Measurements from ENCODE around the gene RBM27. TPM values are rescaled to one million over a fixed set of nuclear protein-coding genes. Genes with fewer than 3 reads are reported as not detected.
"Not testable (repeated sequence)": the region's sequence is repeated elsewhere in the genome, so short reads cannot be mapped to it uniquely, and the experiment has no call there.

Gene RBM27
- polyA plus RNA-seq, 1 donor (not counting 4 experiments of a cell fraction or from before 2014, with no cell fraction given) = 18.3 TPM

DNA sequence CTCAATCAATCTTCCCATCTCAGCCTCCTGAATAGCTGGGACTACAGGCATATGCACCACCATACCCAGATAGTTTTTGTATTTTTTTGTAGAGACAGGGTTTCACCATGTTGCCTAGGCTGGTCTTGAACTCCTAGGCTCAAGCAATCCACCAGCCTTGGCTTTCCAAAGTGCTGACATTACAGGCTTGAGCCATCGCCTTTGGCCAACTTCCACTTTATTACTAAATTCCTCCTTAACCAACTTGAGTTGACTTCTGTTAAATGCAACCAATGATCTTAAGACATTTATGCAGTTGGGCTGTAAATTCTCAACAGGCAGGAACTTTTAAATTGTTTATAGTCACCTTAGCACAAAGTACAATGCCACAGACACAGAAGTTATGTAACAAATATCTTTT, 23.7 kb upstream of the RBM27 start:
- Histone ChIP-seq H3K9me3 (ENCODE audit: control insufficient read depth, low read depth, low read length) (no peaks in the 10 kb centered on the region), H3K9me1 (ENCODE audit: control insufficient read depth, extremely low read depth, insufficient read depth, low read length) (no peaks in the 10 kb centered on the region), H3K27ac (ENCODE audit: control insufficient read depth, insufficient read depth, low read length) (no peak overlapping the region), H3K9ac (ENCODE audit: control insufficient read depth, extremely low read depth, insufficient read depth, low read length) (no peak overlapping the region), H3K27me3 (ENCODE audit: control insufficient read depth, extremely low read depth, insufficient read depth, low read length) (no peaks in the 10 kb centered on the region), H2AFZ (ENCODE audit: control insufficient read depth, low read length) (no peak overlapping the region), H4K20me1 (ENCODE audit: control insufficient read depth, extremely low read depth, insufficient read depth, low read length) (no peaks in the 10 kb centered on the region), H3K4me1 (ENCODE audit: control insufficient read depth, extremely low read depth, insufficient read depth, low read length) (peaks cover 5% of the 10 kb centered on the region), H3K79me2 (ENCODE audit: control insufficient read depth, insufficient read depth, low read length) (peaks cover 47% of the 10 kb centered on the region), H3K4me3 (ENCODE audit: control insufficient read depth in 2 of 3, extremely low read depth in 1 of 3, insufficient read depth in 2 of 3, low read depth in 1 of 3, low read length in 3 of 3) (no peak overlapping the region), H3K36me3 (ENCODE audit: control insufficient read depth in 2 of 2, extremely low read depth in 1 of 2, insufficient read depth in 2 of 2, low read length in 2 of 2) (peaks cover 2 to 9% of the 10 kb centered on the region in 2 experiments), H3K4me2 (ENCODE audit: control insufficient read depth, extremely low read depth, insufficient read depth, low read depth, low read length) (no peak overlapping the region)
- dilution Hi-C loops (cut with MboI; ENCODE audit: extremely low pct_ligation_motif_present, low sequenced_read_pairs) = no loop called here
- DNase-seq (ENCODE audit: low read depth, low spot score) (no peak), FAIRE-seq (no peak)
- TF ChIP-seq EZH2 (IDR thresholded peaks at IDR 0.05; ENCODE audit: low read length) = no peak
- TF ChIP-seq, protein P1, sequence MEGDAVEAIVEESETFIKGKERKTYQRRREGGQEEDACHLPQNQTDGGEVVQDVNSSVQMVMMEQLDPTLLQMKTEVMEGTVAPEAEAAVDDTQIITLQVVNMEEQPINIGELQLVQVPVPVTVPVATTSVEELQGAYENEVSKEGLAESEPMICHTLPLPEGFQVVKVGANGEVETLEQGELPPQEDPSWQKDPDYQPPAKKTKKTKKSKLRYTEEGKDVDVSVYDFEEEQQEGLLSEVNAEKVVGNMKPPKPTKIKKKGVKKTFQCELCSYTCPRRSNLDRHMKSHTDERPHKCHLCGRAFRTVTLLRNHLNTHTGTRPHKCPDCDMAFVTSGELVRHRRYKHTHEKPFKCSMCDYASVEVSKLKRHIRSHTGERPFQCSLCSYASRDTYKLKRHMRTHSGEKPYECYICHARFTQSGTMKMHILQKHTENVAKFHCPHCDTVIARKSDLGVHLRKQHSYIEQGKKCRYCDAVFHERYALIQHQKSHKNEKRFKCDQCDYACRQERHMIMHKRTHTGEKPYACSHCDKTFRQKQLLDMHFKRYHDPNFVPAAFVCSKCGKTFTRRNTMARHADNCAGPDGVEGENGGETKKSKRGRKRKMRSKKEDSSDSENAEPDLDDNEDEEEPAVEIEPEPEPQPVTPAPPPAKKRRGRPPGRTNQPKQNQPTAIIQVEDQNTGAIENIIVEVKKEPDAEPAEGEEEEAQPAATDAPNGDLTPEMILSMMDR (optimal IDR thresholded peaks at IDR 0.05 in 1 of 3, IDR thresholded peaks at IDR 0.05 in 1 of 3, conservative IDR thresholded peaks at IDR 0.05 in 1 of 3; ENCODE audit: extremely low read depth in 1 of 3, insufficient read depth in 2 of 3, low read length in 3 of 3) = no peak

DNA sequence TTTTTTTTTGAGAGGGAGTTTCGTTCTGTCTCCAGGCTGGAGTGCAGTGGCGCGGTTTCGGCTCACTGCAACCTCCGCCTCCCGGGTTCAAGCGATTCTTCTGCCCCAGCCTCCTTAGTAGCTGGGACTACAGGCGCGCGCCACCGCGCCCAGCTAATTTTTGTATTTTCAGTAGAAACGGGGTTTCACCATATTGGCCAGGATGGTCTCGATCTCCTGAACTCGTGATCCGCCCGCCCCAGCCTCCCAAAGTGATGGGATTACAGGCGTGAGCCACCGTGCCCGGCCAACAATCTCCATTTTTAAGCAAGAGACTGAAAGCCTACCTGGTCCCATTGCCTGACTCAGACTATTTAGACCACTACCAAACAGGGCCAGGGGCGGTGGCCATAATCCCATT, 20.0 kb upstream of the RBM27 start:
- H3K27me3 ChIP-seq (ENCODE audit: control insufficient read depth, extremely low read depth, insufficient read depth, low read length); H3K36me3 ChIP-seq (ENCODE audit: control insufficient read depth in 2 of 2, extremely low read depth in 1 of 2, insufficient read depth in 2 of 2, low read length in 2 of 2); H3K4me3 ChIP-seq (ENCODE audit: control insufficient read depth in 2 of 3, extremely low read depth in 1 of 3, insufficient read depth in 2 of 3, low read depth in 1 of 3, low read length in 3 of 3); H4K20me1 ChIP-seq (ENCODE audit: control insufficient read depth, extremely low read depth, insufficient read depth, low read length); H2AFZ ChIP-seq (ENCODE audit: control insufficient read depth, low read length); H3K9me1 ChIP-seq (ENCODE audit: control insufficient read depth, extremely low read depth, insufficient read depth, low read length); dilution Hi-C loops (cut with MboI; ENCODE audit: extremely low pct_ligation_motif_present, low sequenced_read_pairs); H3K9me3 ChIP-seq (ENCODE audit: control insufficient read depth, low read depth, low read length); DNase-seq (ENCODE audit: low read depth, low spot score); FAIRE-seq: not testable (repeated sequence)
- Histone ChIP-seq H3K4me1 (ENCODE audit: control insufficient read depth, extremely low read depth, insufficient read depth, low read length) (peaks cover 20% of the 10 kb centered on the region), H3K27ac (ENCODE audit: control insufficient read depth, insufficient read depth, low read length) (peak overlapping the region; percentile 94), H3K9ac (ENCODE audit: control insufficient read depth, extremely low read depth, insufficient read depth, low read length) (peak overlapping the region; percentile 91), H3K4me2 (ENCODE audit: control insufficient read depth, extremely low read depth, insufficient read depth, low read depth, low read length) (peak overlapping the region; percentile 96), H3K79me2 (ENCODE audit: control insufficient read depth, insufficient read depth, low read length) (peaks cover 38% of the 10 kb centered on the region)

DNA sequence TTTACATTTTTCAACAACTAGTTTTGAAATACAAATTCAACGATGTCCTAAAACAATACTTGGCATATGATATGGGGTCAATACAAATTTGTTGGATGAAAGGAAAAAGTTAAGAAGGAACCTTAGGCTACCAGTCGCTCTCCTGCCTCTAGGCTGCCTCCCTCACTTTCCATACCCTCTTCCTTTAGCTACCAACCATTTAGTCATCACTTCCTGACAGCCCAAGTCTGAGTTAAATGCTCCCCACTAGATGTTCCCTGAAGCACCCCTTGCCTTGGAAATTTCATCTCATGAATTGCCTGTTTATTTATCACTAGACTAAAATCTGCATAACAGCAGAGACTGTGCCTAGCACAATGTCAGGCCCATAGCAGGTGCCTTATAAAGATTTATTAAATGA, 18.2 kb upstream of the RBM27 start:
- H4K20me1 ChIP-seq (ENCODE audit: control insufficient read depth, extremely low read depth, insufficient read depth, low read length) = no peaks in the 10 kb centered on the region
- H3K79me2 ChIP-seq (ENCODE audit: control insufficient read depth, insufficient read depth, low read length) = peaks cover 20% of the 10 kb centered on the region
- no peaks in the 10 kb centered on the region for H3K27me3 ChIP-seq (ENCODE audit: control insufficient read depth, extremely low read depth, insufficient read depth, low read length)
- H3K9ac ChIP-seq (ENCODE audit: control insufficient read depth, extremely low read depth, insufficient read depth, low read length) = no peak overlapping the region
- H3K4me1 ChIP-seq (ENCODE audit: control insufficient read depth, extremely low read depth, insufficient read depth, low read length) = peaks cover 29% of the 10 kb centered on the region
- dilution Hi-C loops (cut with MboI; ENCODE audit: extremely low pct_ligation_motif_present, low sequenced_read_pairs) = no loop called here
- no peak overlapping the region for H3K4me3 ChIP-seq (ENCODE audit: control insufficient read depth in 2 of 3, extremely low read depth in 1 of 3, insufficient read depth in 2 of 3, low read depth in 1 of 3, low read length in 3 of 3)
- TF ChIP-seq, protein P1 (optimal IDR thresholded peaks at IDR 0.05 in 1 of 3, IDR thresholded peaks at IDR 0.05 in 1 of 3, conservative IDR thresholded peaks at IDR 0.05 in 1 of 3; ENCODE audit: extremely low read depth in 1 of 3, insufficient read depth in 2 of 3, low read length in 3 of 3) = no peak
- TF ChIP-seq EZH2 (IDR thresholded peaks at IDR 0.05; ENCODE audit: low read length) = no peak
- H3K4me2 ChIP-seq (ENCODE audit: control insufficient read depth, extremely low read depth, insufficient read depth, low read depth, low read length) = peak overlapping the region; percentile 32
- peaks cover 2 to 4% of the 10 kb centered on the region in 2 experiments for H3K36me3 ChIP-seq (ENCODE audit: control insufficient read depth in 2 of 2, extremely low read depth in 1 of 2, insufficient read depth in 2 of 2, low read length in 2 of 2)
- no peak overlapping the region for H3K27ac ChIP-seq (ENCODE audit: control insufficient read depth, insufficient read depth, low read length)
- no peaks in the 10 kb centered on the region for H3K9me3 ChIP-seq (ENCODE audit: control insufficient read depth, low read depth, low read length)
- H3K9me1 ChIP-seq (ENCODE audit: control insufficient read depth, extremely low read depth, insufficient read depth, low read length) = no peaks in the 10 kb centered on the region
- FAIRE-seq = peak; percentile 48
- peak overlapping the region; percentile 39 for H2AFZ ChIP-seq (ENCODE audit: control insufficient read depth, low read length)
- no peak for DNase-seq (ENCODE audit: low read depth, low spot score)
